Prostate gland (tissue), 2 donors: Measurements from ENCODE around the gene PTTG1.

Experiments used
- POLR2A ChIP-seq: fragments of 450-650 bp; IDR thresholded peaks from one replicate; pipeline ENCODE4 v1.6.1; 2016; ENCODE audit warnings: antibody characterized with exemption, mild to moderate bottlenecking
- POLR2AphosphoS5 ChIP-seq: sonication (generic); formaldehyde crosslinking; IDR thresholded peaks from one replicate; pipeline ENCODE4 v1.6.1; 2017; ENCODE audit warnings: antibody characterized with exemption
- TF ChIP-seq, protein P1 (sequence below), 4 experiments: fragments of 200-600 bp in 2 of 4; fragments of 450-650 bp in 2 of 4; sonication (generic) in 2 of 4; IDR thresholded peaks; 1 replicate in 3 of 4; 2 replicates in 1 of 4; pipeline ENCODE4 v1.5.1; 2016 to 2019; ENCODE audit warnings: antibody characterized with exemption in 4 of 4, mild to moderate bottlenecking in 2 of 4, moderate library complexity in 2 of 4

- TF ChIP-seq POLR2A (no peak), POLR2AphosphoS5 (no peak)
- TF ChIP-seq, protein P1, sequence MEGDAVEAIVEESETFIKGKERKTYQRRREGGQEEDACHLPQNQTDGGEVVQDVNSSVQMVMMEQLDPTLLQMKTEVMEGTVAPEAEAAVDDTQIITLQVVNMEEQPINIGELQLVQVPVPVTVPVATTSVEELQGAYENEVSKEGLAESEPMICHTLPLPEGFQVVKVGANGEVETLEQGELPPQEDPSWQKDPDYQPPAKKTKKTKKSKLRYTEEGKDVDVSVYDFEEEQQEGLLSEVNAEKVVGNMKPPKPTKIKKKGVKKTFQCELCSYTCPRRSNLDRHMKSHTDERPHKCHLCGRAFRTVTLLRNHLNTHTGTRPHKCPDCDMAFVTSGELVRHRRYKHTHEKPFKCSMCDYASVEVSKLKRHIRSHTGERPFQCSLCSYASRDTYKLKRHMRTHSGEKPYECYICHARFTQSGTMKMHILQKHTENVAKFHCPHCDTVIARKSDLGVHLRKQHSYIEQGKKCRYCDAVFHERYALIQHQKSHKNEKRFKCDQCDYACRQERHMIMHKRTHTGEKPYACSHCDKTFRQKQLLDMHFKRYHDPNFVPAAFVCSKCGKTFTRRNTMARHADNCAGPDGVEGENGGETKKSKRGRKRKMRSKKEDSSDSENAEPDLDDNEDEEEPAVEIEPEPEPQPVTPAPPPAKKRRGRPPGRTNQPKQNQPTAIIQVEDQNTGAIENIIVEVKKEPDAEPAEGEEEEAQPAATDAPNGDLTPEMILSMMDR (IDR thresholded peaks at IDR 0.05) = no peak
Observed at GRCh38 chr5:160395111-160395510, 26.5 kb upstream of the PTTG1 start.
